Measurements from ENCODE around the gene MS4A14. TPM values are rescaled to one million over a fixed set of nuclear protein-coding genes. Genes with fewer than 3 reads are reported as not detected.
"Not testable (repeated sequence)": the region's sequence is repeated elsewhere in the genome, so short reads cannot be mapped to it uniquely, and the experiment has no call there.

Gene MS4A14
- total RNA-seq, 2 donors from 2014 or later: 0.23 to 6.1 TPM

- 98% methylated on average over 5 of the region's 5 CpGs for WGBS
- TF ChIP-seq POLR2A (IDR thresholded peaks at IDR 0.05) (no peak), CTCF (IDR thresholded peaks at IDR 0.05) (no peak), POLR2AphosphoS5 (IDR thresholded peaks at IDR 0.05) (no peak)
- no peaks in the 10 kb centered on the region for H3K9me3 ChIP-seq
- no peaks in the 10 kb centered on the region for H3K27me3 ChIP-seq (replicated peaks; ENCODE audit: insufficient read depth)
- DNase-seq (ENCODE audit: low spot score): no peak
- H3K36me3 ChIP-seq: no peaks in the 10 kb centered on the region
- intact Hi-C loops (cut with DNase I): no loop called here
- no peaks in the 10 kb centered on the region for H3K4me1 ChIP-seq (replicated peaks)
- H3K4me3 ChIP-seq: no peak within 1 kb of the TSS
- no peak within 1 kb of the TSS for H3K27ac ChIP-seq
Observed at GRCh38 chr11:60429272-60429671, 33.0 kb downstream of the MS4A14 start, which contains the start of gene MS4A5. TSS of gene MS4A5 (plus strand) at chr11:60429572. CDS start at chr11:60429675, 103 bp downstream.

- intact Hi-C loops (cut with DNase I): no loop called here
- H3K27me3 ChIP-seq (replicated peaks; ENCODE audit: insufficient read depth): no peaks in the 10 kb centered on the region
- no peaks in the 10 kb centered on the region for H3K9me3 ChIP-seq
- 68% methylated on average over 2 of the region's 2 CpGs for WGBS
- no peaks in the 10 kb centered on the region for H3K36me3 ChIP-seq
- H3K27ac ChIP-seq: no peak overlapping the region
- H3K4me3 ChIP-seq: no peak overlapping the region
- H3K4me1 ChIP-seq (replicated peaks): no peaks in the 10 kb centered on the region
- no peak for DNase-seq (ENCODE audit: low spot score)
- TF ChIP-seq POLR2A (IDR thresholded peaks at IDR 0.05): no peak
- TF ChIP-seq CTCF (IDR thresholded peaks at IDR 0.05): no peak
- TF ChIP-seq POLR2AphosphoS5 (IDR thresholded peaks at IDR 0.05): no peak
Observed at GRCh38 chr11:60431251-60431650, 35.0 kb downstream of the MS4A14 start.

GRCh38 chr11:60433401-60433800 lies 37.1 kb downstream of the MS4A14 start:
- no peaks in the 10 kb centered on the region for H3K36me3 ChIP-seq
- H3K4me3 ChIP-seq: no peak overlapping the region
- no peak overlapping the region for H3K27ac ChIP-seq
- H3K9me3 ChIP-seq: no peaks in the 10 kb centered on the region
- 79% methylated on average over 4 of the region's 4 CpGs for WGBS
- no peaks in the 10 kb centered on the region for H3K4me1 ChIP-seq (replicated peaks)
- TF ChIP-seq CTCF (IDR thresholded peaks at IDR 0.05) (no peak), POLR2A (IDR thresholded peaks at IDR 0.05) (no peak), POLR2AphosphoS5 (IDR thresholded peaks at IDR 0.05) (no peak)
- no peaks in the 10 kb centered on the region for H3K27me3 ChIP-seq (replicated peaks; ENCODE audit: insufficient read depth)
- DNase-seq (ENCODE audit: low spot score): no peak
- intact Hi-C loops (cut with DNase I): no loop called here

GRCh38 chr11:60447070-60447469 lies 50.8 kb downstream of the MS4A14 start:
- intact Hi-C loops (cut with DNase I): no loop called here
- Histone ChIP-seq H3K4me3 (no peak overlapping the region), H3K9me3 (no peaks in the 10 kb centered on the region), H3K4me1 (replicated peaks) (no peaks in the 10 kb centered on the region), H3K27ac (no peak overlapping the region), H3K36me3 (no peaks in the 10 kb centered on the region), H3K27me3 (replicated peaks; ENCODE audit: insufficient read depth) (no peaks in the 10 kb centered on the region)
- no peak for DNase-seq (ENCODE audit: low spot score)
- no peak for TF ChIP-seq CTCF (IDR thresholded peaks at IDR 0.05)
- TF ChIP-seq POLR2A (IDR thresholded peaks at IDR 0.05): no peak
- TF ChIP-seq POLR2AphosphoS5 (IDR thresholded peaks at IDR 0.05): no peak

GRCh38 chr11:60447846-60448245 lies 51.6 kb downstream of the MS4A14 start:
- Histone ChIP-seq H3K36me3 (no peaks in the 10 kb centered on the region), H3K27ac (no peak overlapping the region), H3K4me1 (replicated peaks) (no peaks in the 10 kb centered on the region), H3K27me3 (replicated peaks; ENCODE audit: insufficient read depth) (no peaks in the 10 kb centered on the region), H3K4me3 (no peak overlapping the region), H3K9me3 (no peaks in the 10 kb centered on the region)
- no peak for DNase-seq (ENCODE audit: low spot score)
- intact Hi-C loops (cut with DNase I): no loop called here
- no peak for TF ChIP-seq CTCF (IDR thresholded peaks at IDR 0.05)
- no peak for TF ChIP-seq POLR2AphosphoS5 (IDR thresholded peaks at IDR 0.05)

- H3K4me1 ChIP-seq (replicated peaks); H3K27ac ChIP-seq; H3K36me3 ChIP-seq; DNase-seq (ENCODE audit: low spot score); H3K27me3 ChIP-seq (replicated peaks; ENCODE audit: insufficient read depth); H3K4me3 ChIP-seq; intact Hi-C loops (cut with DNase I); H3K9me3 ChIP-seq: not testable (repeated sequence)
- 97% methylated on average over 24 of the region's 32 CpGs for WGBS
Observed at GRCh38 chr11:60451185-60451584, 54.9 kb downstream of the MS4A14 start.

Measured in prostate gland (tissue), 2 donors.